Large intestine (tissue), 3 donors: ENCODE measurements around the gene MAD1L1. TPM values are rescaled to one million over a fixed set of nuclear protein-coding genes. Genes with fewer than 3 reads are reported as not detected.

Experiments used
- DNase-seq, 2 donors: peaks; one replicate each; pipeline versions ENCODE4 v3.0.0 to v3.0.0-alpha.2; 2013
- H3K27ac ChIP-seq: one replicate; pipeline ENCODE4 v1.5.1; 2013; ENCODE audit warnings: low read length
- H3K27me3 ChIP-seq: 2 replicates; pipeline ENCODE4 v1.6.1; 2013; ENCODE audit warnings: low read length; ENCODE audit not compliant: control insufficient read depth, insufficient read depth
- H3K36me3 ChIP-seq: 2 replicates; pipeline ENCODE4 v1.6.1; 2013; ENCODE audit warnings: low read length; ENCODE audit not compliant: control insufficient read depth, insufficient read depth
- H3K4me1 ChIP-seq: one replicate; pipeline ENCODE4 v1.6.1; 2013; ENCODE audit warnings: low read length; ENCODE audit not compliant: control insufficient read depth, insufficient read depth
- H3K4me3 ChIP-seq: one replicate; pipeline ENCODE4 v1.5.1; 2013; ENCODE audit warnings: low read length
- H3K9me3 ChIP-seq: one replicate; pipeline ENCODE4 v1.6.1; 2013; ENCODE audit warnings: mild to moderate bottlenecking, low read depth, low read length, moderate library complexity; ENCODE audit not compliant: control insufficient read depth
- WGBS: methylation state at CpG from one replicate; pipeline ENCODE4 v1.1.5; 2013; ENCODE audit warnings: low lambda C conversion rate; ENCODE audit not compliant: insufficient coverage; 5-methylcytosine and 5-hydroxymethylcytosine counted together
- polyA plus RNA-seq: library from polyadenylated mRNA; unstranded; fragments of 120-200 nt; gene quantifications from one replicate; pipeline ENCODE4 v1.2.1, GENCODE V29; 2013

MAD1L1 gene
- polyA plus RNA-seq, 1 donor: 15.1 TPM

GRCh38 chr7:1948887-1949680 lies 283.7 kb downstream of the MAD1L1 start:
- no peak for DNase-seq
- Histone ChIP-seq H3K4me1 (no peaks in the 10 kb centered on the region), H3K27me3 (no peaks in the 10 kb centered on the region), H3K9me3 (no peaks in the 10 kb centered on the region), H3K4me3 (no peak overlapping the region), H3K36me3 (no peaks in the 10 kb centered on the region), H3K27ac (no peak overlapping the region)
- WGBS: no CpG with 5 or more reads among the region's 30 CpGs

GRCh38 chr7:1948301-1948796 lies 284.4 kb downstream of the MAD1L1 start:
- no peak for DNase-seq
- no peaks in the 10 kb centered on the region for H3K36me3 ChIP-seq
- H3K4me1 ChIP-seq: no peaks in the 10 kb centered on the region
- no peak overlapping the region for H3K4me3 ChIP-seq
- WGBS: no CpG with 5 or more reads among the region's 20 CpGs
- H3K27ac ChIP-seq: no peak overlapping the region
- no peaks in the 10 kb centered on the region for H3K27me3 ChIP-seq
- H3K9me3 ChIP-seq: no peaks in the 10 kb centered on the region

GRCh38 chr7:1947586-1948217 lies 285.0 kb downstream of the MAD1L1 start:
- H3K27me3 ChIP-seq: no peaks in the 10 kb centered on the region
- WGBS: no CpG with 5 or more reads among the region's 22 CpGs
- DNase-seq: no peak
- H3K36me3 ChIP-seq: no peaks in the 10 kb centered on the region
- H3K4me3 ChIP-seq: no peak overlapping the region
- H3K9me3 ChIP-seq: no peaks in the 10 kb centered on the region
- no peak overlapping the region for H3K27ac ChIP-seq
- H3K4me1 ChIP-seq: no peaks in the 10 kb centered on the region

- H3K4me1 ChIP-seq: no peaks in the 10 kb centered on the region
- no peak for DNase-seq
- no peaks in the 10 kb centered on the region for H3K27me3 ChIP-seq
- WGBS: no CpG with 5 or more reads among the region's 27 CpGs
- no peaks in the 10 kb centered on the region for H3K36me3 ChIP-seq
- H3K9me3 ChIP-seq: no peaks in the 10 kb centered on the region
- H3K4me3 ChIP-seq: no peak overlapping the region
- H3K27ac ChIP-seq: no peak overlapping the region
Measured at GRCh38 chr7:1946773-1947450, 285.8 kb downstream of the MAD1L1 start.

GRCh38 chr7:1946025-1946772 lies 286.5 kb downstream of the MAD1L1 start:
- no CpG with 5 or more reads among the region's 23 CpGs for WGBS
- H3K9me3 ChIP-seq: no peaks in the 10 kb centered on the region
- H3K4me1 ChIP-seq: no peaks in the 10 kb centered on the region
- no peak overlapping the region for H3K27ac ChIP-seq
- H3K4me3 ChIP-seq: no peak overlapping the region
- no peaks in the 10 kb centered on the region for H3K27me3 ChIP-seq
- no peak for DNase-seq
- no peaks in the 10 kb centered on the region for H3K36me3 ChIP-seq

GRCh38 chr7:1945558-1945957 lies 287.2 kb downstream of the MAD1L1 start:
- no peak for DNase-seq
- WGBS: no CpG with 5 or more reads among the region's 14 CpGs
- Histone ChIP-seq H3K27ac (no peak overlapping the region), H3K36me3 (no peaks in the 10 kb centered on the region), H3K4me3 (no peak overlapping the region), H3K27me3 (no peaks in the 10 kb centered on the region), H3K4me1 (no peaks in the 10 kb centered on the region), H3K9me3 (no peaks in the 10 kb centered on the region)

GRCh38 chr7:1944619-1945210 lies 288.0 kb downstream of the MAD1L1 start:
- WGBS: no CpG with 5 or more reads among the region's 21 CpGs
- Histone ChIP-seq H3K4me3 (no peak overlapping the region), H3K9me3 (no peaks in the 10 kb centered on the region), H3K36me3 (no peaks in the 10 kb centered on the region), H3K27ac (no peak overlapping the region), H3K4me1 (no peaks in the 10 kb centered on the region), H3K27me3 (no peaks in the 10 kb centered on the region)
- DNase-seq: no peak

- H3K9me3 ChIP-seq: no peaks in the 10 kb centered on the region
- WGBS: no CpG with 5 or more reads among the region's 25 CpGs
- no peaks in the 10 kb centered on the region for H3K4me1 ChIP-seq
- no peak overlapping the region for H3K4me3 ChIP-seq
- no peak overlapping the region for H3K27ac ChIP-seq
- H3K36me3 ChIP-seq: no peaks in the 10 kb centered on the region
- no peak for DNase-seq
- no peaks in the 10 kb centered on the region for H3K27me3 ChIP-seq
Measured at GRCh38 chr7:1943933-1944618, 288.7 kb downstream of the MAD1L1 start.

- no peak overlapping the region for H3K4me3 ChIP-seq
- no CpG with 5 or more reads among the region's 11 CpGs for WGBS
- H3K27me3 ChIP-seq: no peaks in the 10 kb centered on the region
- H3K4me1 ChIP-seq: no peaks in the 10 kb centered on the region
- no peaks in the 10 kb centered on the region for H3K36me3 ChIP-seq
- DNase-seq: no peak
- no peak overlapping the region for H3K27ac ChIP-seq
- no peaks in the 10 kb centered on the region for H3K9me3 ChIP-seq
Measured at GRCh38 chr7:1943326-1943725, 289.4 kb downstream of the MAD1L1 start.
